Stimulated activated CD4-positive, alpha-beta T cell treated with anti-CD3 and anti-CD28 coated beads, Interleukin-2, amount 100 ng/mL, for 4 hours (primary cell): Measurements from ENCODE around the gene TRPM1.

ENCODE experiments used
- DNase-seq: peaks from one replicate; pipeline ENCODE4 v3.0.0-alpha.2; 2020; ENCODE audit warnings: low read depth

Gene TRPM1

GRCh38 chr15:31049111-31049510 is 52.4 kb downstream of the TRPM1 start:
- no peak for DNase-seq

- DNase-seq: no peak
Measured at GRCh38 chr15:31047437-31047836, 54.1 kb downstream of the TRPM1 start.

GRCh38 chr15:31046759-31047359 is 54.7 kb downstream of the TRPM1 start:
- DNase-seq: no peak

GRCh38 chr15:31045606-31046005 is 55.9 kb downstream of the TRPM1 start:
- no peak for DNase-seq

- DNase-seq: no peak
Measured at GRCh38 chr15:31042751-31043150, 58.8 kb downstream of the TRPM1 start.

- DNase-seq: no peak
Measured at GRCh38 chr15:31041610-31042009, 59.9 kb downstream of the TRPM1 start.

GRCh38 chr15:31040611-31041010 is 60.9 kb downstream of the TRPM1 start:
- no peak for DNase-seq

GRCh38 chr15:31039961-31040360 is 61.6 kb downstream of the TRPM1 start:
- DNase-seq: no peak

GRCh38 chr15:31037731-31038477 is 63.6 kb downstream of the TRPM1 start:
- DNase-seq: no peak

- no peak for DNase-seq
Measured at GRCh38 chr15:31036783-31037182, 64.7 kb downstream of the TRPM1 start.

GRCh38 chr15:31035610-31036009 is 65.9 kb downstream of the TRPM1 start:
- no peak for DNase-seq

GRCh38 chr15:31034152-31034551 is 67.4 kb downstream of the TRPM1 start:
- DNase-seq: no peak

GRCh38 chr15:31032961-31033371 is 68.6 kb downstream of the TRPM1 start:
- DNase-seq: no peak

GRCh38 chr15:31031471-31032067 is 70.0 kb downstream of the TRPM1 start:
- no peak for DNase-seq

GRCh38 chr15:31027910-31028578 is 73.5 kb downstream of the TRPM1 start:
- no peak for DNase-seq

- DNase-seq: no peak
Measured at GRCh38 chr15:31025996-31026395, 75.5 kb downstream of the TRPM1 start.

- DNase-seq: no peak
Measured at GRCh38 chr15:31024979-31025378, 76.5 kb downstream of the TRPM1 start.

- DNase-seq: no peak
Measured at GRCh38 chr15:31024330-31024729, 77.2 kb downstream of the TRPM1 start.

GRCh38 chr15:31023841-31024240 is 77.7 kb downstream of the TRPM1 start:
- no peak for DNase-seq

- no peak for DNase-seq
Measured at GRCh38 chr15:31021067-31021665, 80.4 kb downstream of the TRPM1 start.

- DNase-seq: no peak
Measured at GRCh38 chr15:31020542-31020941, 81.0 kb downstream of the TRPM1 start.

- no peak for DNase-seq
Measured at GRCh38 chr15:31019986-31020385, 81.5 kb downstream of the TRPM1 start.

GRCh38 chr15:31017311-31017710 is 84.2 kb downstream of the TRPM1 start:
- DNase-seq: no peak
